Fibroblast of pulmonary artery (primary cell): Measurements from ENCODE around the gene NPTX1.

Experiments used
- DNase-seq: peaks from one replicate; pipeline ENCODE4 v3.0.0-alpha.2; 2010; ENCODE audit warnings: low read depth
- H3K4me3 ChIP-seq: replicated peaks from 2 replicates; pipeline ENCODE4 v1.5.1; 2011; ENCODE audit warnings: low read depth, mild to moderate bottlenecking, control low read depth, low read length, moderate library complexity
- CTCF ChIP-seq: IDR thresholded peaks from 2 replicates; pipeline ENCODE4 v1.5.1; 2011; ENCODE audit warnings: mild to moderate bottlenecking, control low read depth, low read length, inconsistent platforms; ENCODE audit errors: missing control alignments

NPTX1 gene

GRCh38 chr17:80466188-80466705, 10.2 kb downstream of the NPTX1 start:
- no peak for TF ChIP-seq CTCF
- no peak for DNase-seq
- H3K4me3 ChIP-seq, result no peak overlapping the region

GRCh38 chr17:80465327-80465974, 11.0 kb downstream of the NPTX1 start:
- H3K4me3 ChIP-seq, result no peak overlapping the region
- no peak for DNase-seq
- no peak for TF ChIP-seq CTCF

GRCh38 chr17:80464486-80464885, 11.9 kb downstream of the NPTX1 start:
- no peak for TF ChIP-seq CTCF
- DNase-seq, result no peak
- H3K4me3 ChIP-seq, result no peak overlapping the region

GRCh38 chr17:80463784-80464400, 12.5 kb downstream of the NPTX1 start:
- H3K4me3 ChIP-seq, result no peak overlapping the region
- DNase-seq, result no peak
- no peak for TF ChIP-seq CTCF

GRCh38 chr17:80461528-80462160, 14.8 kb downstream of the NPTX1 start:
- no peak overlapping the region for H3K4me3 ChIP-seq
- no peak for DNase-seq
- TF ChIP-seq CTCF, result no peak

- DNase-seq, result no peak
- no peak for TF ChIP-seq CTCF
- H3K4me3 ChIP-seq, result no peak overlapping the region
Measured at GRCh38 chr17:80460429-80460834, 16.0 kb downstream of the NPTX1 start.
